HG03280 (cell line): ENCODE data around the gene PKD1.

Experiments used
- ATAC-seq: cut with Tn5 transposase; IDR thresholded peaks from one replicate; pipeline ENCODE4 v1.9.1; 2021; ENCODE audit warnings: mild to moderate bottlenecking, moderate library complexity; ENCODE audit not compliant: unreplicated experiment

PKD1 gene

GRCh38 chr16:2135770-2136490 lies at the start of gene PKD1:
Gene PKD1, minus strand, starts transcription at chr16:2135898. Its CDS starts 209 bp downstream, at chr16:2135689.
- ATAC-seq = peak; percentile 58

GRCh38 chr16:2184962-2185361 lies 49.3 kb upstream of the PKD1 start:
- no peak for ATAC-seq

- no peak for ATAC-seq
These were observed 48.6 kb upstream of the PKD1 start for GRCh38 chr16:2184346-2184745.

- ATAC-seq = no peak
These were observed 48.0 kb upstream of the PKD1 start for GRCh38 chr16:2183671-2184070.

GRCh38 chr16:2181952-2182351 lies 46.3 kb upstream of the PKD1 start:
- ATAC-seq = no peak

GRCh38 chr16:2180962-2181923 lies 45.5 kb upstream of the PKD1 start:
- ATAC-seq = no peak

- no peak for ATAC-seq
These were observed 44.8 kb upstream of the PKD1 start for GRCh38 chr16:2180461-2180860.

- ATAC-seq = no peak
These were observed 43.9 kb upstream of the PKD1 start for GRCh38 chr16:2179576-2179975.

GRCh38 chr16:2179107-2179501 lies 43.4 kb upstream of the PKD1 start:
- no peak for ATAC-seq

- no peak for ATAC-seq
These were observed 42.8 kb upstream of the PKD1 start for GRCh38 chr16:2178321-2179106.

GRCh38 chr16:2177561-2177960 lies 41.9 kb upstream of the PKD1 start:
- ATAC-seq = no peak

GRCh38 chr16:2177101-2177500 lies 41.4 kb upstream of the PKD1 start:
- no peak for ATAC-seq

GRCh38 chr16:2176047-2176446 lies 40.3 kb upstream of the PKD1 start:
- no peak for ATAC-seq

GRCh38 chr16:2175454-2175853 lies 39.8 kb upstream of the PKD1 start:
- ATAC-seq = no peak

- no peak for ATAC-seq
These were observed 38.9 kb upstream of the PKD1 start for GRCh38 chr16:2174396-2175131.

- no peak for ATAC-seq
These were observed 38.2 kb upstream of the PKD1 start for GRCh38 chr16:2173916-2174315.

- no peak for ATAC-seq
These were observed 37.7 kb upstream of the PKD1 start for GRCh38 chr16:2173366-2173765.

- no peak for ATAC-seq
These were observed 37.1 kb upstream of the PKD1 start for GRCh38 chr16:2172688-2173335.

GRCh38 chr16:2171601-2172178 lies 36.0 kb upstream of the PKD1 start:
- ATAC-seq = no peak
